Measurements from ENCODE around the gene ALG12.

- TF ChIP-seq, protein P1, sequence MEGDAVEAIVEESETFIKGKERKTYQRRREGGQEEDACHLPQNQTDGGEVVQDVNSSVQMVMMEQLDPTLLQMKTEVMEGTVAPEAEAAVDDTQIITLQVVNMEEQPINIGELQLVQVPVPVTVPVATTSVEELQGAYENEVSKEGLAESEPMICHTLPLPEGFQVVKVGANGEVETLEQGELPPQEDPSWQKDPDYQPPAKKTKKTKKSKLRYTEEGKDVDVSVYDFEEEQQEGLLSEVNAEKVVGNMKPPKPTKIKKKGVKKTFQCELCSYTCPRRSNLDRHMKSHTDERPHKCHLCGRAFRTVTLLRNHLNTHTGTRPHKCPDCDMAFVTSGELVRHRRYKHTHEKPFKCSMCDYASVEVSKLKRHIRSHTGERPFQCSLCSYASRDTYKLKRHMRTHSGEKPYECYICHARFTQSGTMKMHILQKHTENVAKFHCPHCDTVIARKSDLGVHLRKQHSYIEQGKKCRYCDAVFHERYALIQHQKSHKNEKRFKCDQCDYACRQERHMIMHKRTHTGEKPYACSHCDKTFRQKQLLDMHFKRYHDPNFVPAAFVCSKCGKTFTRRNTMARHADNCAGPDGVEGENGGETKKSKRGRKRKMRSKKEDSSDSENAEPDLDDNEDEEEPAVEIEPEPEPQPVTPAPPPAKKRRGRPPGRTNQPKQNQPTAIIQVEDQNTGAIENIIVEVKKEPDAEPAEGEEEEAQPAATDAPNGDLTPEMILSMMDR (IDR thresholded peaks at IDR 0.05; ENCODE audit: low read depth, low read length): no peak
- no peak for TF ChIP-seq EZH2phosphoT487 (IDR thresholded peaks at IDR 0.05; ENCODE audit: low read depth)
These were observed 54.3 kb downstream of the ALG12 start for GRCh38 chr22:49863931-49864330.
